Smooth muscle cell of the brain vasculature (primary cell): ENCODE results near the gene CD19.
"Not testable (repeated sequence)": the region's sequence is repeated elsewhere in the genome, so short reads cannot be mapped to it uniquely, and the experiment has no call there.

Source experiments
- DNase-seq: peaks from one replicate; pipeline ENCODE4 v3.0.0-alpha.2; 2012; ENCODE audit warnings: low read depth, low spot score

Gene CD19

GRCh38 chr16:28935924-28936783 is 4.4 kb downstream of the CD19 start:
- DNase-seq: peak; percentile 21

DNA sequence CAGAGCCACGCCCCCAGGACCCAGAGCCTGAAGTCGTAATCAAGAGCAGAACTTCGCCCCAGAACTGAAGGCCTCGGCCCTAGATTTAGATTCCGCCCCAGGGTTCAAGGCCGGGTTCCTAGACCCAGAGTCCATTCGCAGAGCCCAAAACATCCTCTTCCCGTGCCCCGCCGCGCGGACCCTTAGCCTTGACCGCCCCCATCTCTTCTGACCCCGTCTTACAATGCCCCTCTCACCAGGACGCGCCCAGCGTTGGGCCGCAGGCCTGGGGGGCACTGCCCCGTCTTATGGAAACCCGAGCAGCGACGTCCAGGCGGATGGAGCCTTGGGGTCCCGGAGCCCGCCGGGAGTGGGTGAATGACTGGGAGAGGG is 5.0 kb downstream of the CD19 start:
- DNase-seq: no peak

- no peak for DNase-seq
Observed at GRCh38 chr16:28937222-28937876, 5.6 kb downstream of the CD19 start.

DNA sequence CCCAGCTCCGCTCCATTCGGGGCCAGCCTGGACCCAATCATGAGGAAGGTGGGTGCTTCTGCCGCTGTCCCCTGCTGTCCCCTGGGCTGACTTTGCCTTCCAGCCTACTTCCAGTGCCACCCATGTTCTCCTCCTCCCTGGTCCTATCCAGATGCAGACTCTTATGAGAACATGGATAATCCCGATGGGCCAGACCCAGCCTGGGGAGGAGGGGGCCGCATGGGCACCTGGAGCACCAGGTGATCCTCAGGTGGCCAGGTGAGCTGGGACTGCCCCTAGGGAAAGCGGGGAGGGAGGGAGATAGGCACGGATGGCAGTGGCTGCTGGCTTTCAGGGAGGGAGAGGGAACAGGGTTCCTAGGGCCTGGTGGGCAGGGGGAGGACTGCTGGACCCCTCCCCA is 7.0 kb downstream of the CD19 start:
- DNase-seq: no peak

- DNase-seq: not testable (repeated sequence)
Observed at GRCh38 chr16:28939825-28940224, 8.1 kb downstream of the CD19 start.

GRCh38 chr16:28943281-28943680 is 11.5 kb downstream of the CD19 start:
- DNase-seq: no peak

GRCh38 chr16:28946681-28947080 is 14.9 kb downstream of the CD19 start:
- DNase-seq: no peak

DNA sequence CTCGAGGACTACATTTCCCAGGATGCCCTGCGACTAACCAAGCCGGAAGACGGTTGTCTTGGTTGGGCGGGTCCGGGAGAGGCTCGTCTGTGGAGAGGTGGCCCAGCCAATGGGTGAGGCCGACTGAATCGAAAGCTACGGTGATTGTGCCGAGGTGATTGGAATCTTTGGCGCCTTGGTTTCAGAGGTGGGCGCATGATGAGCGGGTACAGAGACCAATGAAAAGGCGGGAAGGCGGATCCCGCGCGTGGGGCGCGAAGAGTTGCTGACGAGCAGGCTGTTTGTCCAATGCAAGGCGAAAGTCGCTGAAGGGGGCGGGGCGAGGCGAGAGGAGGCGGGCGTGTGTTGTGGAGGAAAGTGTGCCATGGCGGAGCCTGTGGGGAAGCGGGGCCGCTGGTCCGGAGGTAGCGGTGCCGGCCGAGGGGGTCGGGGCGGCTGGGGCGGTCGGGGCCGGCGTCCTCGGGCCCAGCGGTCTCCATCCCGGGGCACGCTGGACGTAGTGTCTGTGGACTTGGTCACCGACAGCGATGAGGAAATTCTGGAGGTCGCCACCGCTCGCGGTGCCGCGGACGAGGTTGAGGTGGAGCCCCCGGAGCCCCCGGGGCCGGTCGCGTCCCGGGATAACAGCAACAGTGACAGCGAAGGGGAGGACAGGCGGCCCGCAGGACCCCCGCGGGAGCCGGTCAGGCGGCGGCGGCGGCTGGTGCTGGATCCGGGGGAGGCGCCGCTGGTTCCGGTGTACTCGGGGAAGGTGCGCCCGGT is 19.1 kb downstream of the CD19 start, which contains the start of gene NFATC2IP:
Gene NFATC2IP (plus strand): TSS at position 290 of the 762 bp plus-strand sequence. CDS start 75 bp downstream, at position 365.
- peak; percentile 100 for DNase-seq

- no peak for DNase-seq
Observed at GRCh38 chr16:28951410-28951943, 19.7 kb downstream of the CD19 start.

DNA sequence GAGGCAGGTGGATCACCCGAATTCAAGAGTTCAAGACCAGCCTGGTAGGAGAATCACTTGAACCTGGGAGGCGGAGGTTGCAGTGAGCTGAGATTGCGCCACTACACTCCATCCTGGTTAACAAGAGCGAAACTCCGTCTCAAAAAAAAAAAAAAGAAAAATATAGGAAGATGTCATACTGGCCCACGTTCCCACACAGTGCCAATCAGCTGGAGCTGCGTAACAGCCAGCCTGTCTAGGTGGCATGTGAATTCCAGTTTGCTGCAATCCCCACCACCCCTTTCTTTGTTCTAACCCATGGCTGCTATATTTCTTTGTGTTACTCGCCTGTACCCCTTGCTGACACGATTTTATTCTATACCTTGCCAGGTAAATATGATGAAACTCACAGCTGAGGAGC is 26.4 kb downstream of the CD19 start:
- no peak for DNase-seq

GRCh38 chr16:28958836-28959235 is 27.1 kb downstream of the CD19 start:
- no peak for DNase-seq

- no peak for DNase-seq
Observed at GRCh38 chr16:28964072-28964471, 32.3 kb downstream of the CD19 start.

DNA sequence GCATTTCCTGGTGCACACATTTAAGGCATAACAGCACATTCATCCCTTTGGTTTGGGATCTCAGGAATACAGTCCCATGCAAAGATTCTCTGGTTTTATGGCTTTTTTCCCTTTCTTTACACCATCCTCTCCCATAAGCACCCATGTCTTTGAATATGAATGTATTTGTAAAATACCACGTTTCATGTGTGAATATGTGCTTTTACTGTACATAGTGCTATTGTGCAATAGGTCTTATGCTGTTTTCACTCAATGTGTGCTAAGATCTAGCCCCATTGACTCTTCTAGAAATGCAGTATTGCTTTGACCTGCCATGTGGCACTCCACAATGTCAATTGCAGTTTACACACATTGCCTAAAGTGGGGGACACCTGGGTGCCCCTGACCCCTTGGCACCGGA is 32.7 kb downstream of the CD19 start:
- DNase-seq: no peak

DNA sequence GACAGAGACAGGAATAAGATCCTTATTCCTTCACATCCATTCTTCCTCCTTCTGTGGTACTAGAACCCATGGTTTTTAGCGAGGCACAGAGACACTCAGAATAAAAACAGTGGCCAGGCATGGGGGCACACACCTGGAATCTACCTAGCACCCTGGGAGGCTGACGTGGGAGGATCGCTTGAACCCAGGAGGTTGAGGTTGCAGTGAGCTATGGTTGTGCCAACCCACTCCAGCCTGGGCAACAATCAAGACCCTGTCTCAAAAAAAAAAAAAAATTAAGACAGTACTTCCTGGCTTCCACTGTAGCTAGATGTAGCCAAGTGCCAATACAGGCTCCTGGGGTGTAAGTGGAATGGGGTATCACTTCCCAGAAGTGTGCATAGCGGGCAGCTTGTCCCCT is 35.4 kb downstream of the CD19 start:
- DNase-seq: no peak

DNA sequence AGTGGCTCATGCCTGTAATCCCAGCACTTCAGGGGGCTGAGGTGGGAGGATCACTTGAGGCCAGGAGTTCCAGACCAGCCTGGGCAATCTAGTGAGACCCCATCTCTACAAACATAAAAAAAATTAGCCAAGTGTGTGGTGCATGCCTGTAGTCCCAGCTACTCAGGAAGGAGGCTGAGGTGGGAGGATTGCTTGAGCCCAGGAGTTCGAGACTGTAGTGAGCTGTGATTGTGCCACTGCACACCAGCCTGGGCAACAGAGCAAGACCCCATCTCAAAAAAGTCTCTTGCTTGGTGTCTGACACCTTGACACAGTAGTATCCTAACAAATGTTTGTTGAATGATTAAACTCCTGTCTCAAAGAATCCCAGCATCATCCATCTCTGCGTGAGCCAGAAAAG is 37.9 kb downstream of the CD19 start:
- DNase-seq: not testable (repeated sequence)

DNA sequence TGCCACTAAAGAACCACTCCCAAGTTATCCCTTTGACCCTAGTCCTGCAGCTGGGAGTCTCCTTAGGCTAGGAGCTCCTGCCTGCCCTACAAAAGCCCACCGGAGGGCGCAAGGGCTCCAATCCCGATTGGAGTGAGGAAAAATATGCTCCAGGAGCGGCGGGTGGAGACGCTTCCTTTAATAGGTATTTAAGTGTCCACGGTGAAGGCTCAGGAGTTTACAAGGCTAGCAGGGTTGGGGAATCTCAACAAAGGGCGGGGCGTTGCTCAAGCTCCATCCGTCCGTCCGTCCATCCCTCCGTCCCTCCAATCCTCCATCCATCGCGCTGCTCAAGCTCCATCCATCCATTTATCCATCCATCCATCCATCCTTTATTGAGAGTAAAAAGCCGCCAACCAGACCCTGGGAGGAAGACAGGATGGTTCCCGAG is 42.3 kb downstream of the CD19 start:
- DNase-seq: peak; percentile 46

DNA sequence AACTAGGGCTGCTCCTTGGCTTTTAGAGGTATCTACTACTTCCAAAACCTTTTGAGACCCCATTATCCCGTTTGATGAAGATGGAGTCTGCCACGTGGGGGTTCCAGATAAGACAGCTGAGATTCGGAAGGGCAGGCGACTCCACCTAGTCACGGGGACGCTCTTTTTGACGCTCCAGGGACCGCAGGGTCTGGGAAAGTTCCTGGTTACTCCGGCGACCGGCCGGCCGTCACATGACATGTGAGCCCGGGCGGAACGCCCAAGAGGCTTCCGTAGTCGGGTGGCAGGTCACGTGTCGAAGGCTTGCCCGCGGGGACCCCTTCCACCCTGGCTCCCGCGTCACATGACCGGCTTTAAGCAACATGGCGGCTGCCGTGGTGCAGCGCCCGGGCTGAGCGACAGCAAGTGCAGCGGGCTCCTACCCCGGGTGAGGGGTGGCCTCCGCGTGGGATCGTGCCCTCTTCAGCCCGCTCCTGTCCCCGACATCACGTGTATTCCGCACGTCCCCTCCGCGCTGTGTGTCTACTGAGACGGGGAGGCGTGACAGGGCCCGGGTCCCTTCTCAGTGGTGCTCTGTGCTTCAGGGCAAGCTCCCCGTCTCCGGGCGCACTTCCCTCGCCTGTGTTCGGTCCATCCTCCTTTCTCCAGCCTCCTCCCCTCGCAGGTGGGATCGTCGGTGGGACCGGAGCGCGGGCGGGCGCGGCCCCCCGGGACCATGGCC is 42.8 kb downstream of the CD19 start, which contains the start of gene SPNS1:
Gene SPNS1 (plus strand): TSS at position 342 of the 721 bp plus-strand sequence. CDS start 374 bp downstream, at position 716.
- DNase-seq: peak; percentile 93

DNA sequence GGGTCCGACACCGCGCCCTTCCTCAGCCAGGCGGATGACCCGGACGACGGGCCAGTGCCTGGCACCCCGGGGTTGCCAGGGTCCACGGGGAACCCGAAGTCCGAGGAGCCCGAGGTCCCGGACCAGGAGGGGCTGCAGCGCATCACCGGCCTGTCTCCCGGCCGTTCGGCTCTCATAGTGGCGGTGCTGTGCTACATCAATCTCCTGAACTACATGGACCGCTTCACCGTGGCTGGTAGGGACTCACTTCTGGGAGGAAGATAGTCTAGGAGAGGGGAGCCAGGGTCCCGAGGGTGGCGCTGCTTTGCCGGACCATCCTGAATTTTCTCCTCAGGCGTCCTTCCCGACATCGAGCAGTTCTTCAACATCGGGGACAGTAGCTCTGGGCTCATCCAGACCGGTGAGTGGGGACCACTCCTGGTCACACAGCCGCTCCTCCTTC is 43.4 kb downstream of the CD19 start:
- no peak for DNase-seq

- DNase-seq: no peak
Observed at GRCh38 chr16:28977703-28978662, 46.2 kb downstream of the CD19 start.

- not testable (repeated sequence) for DNase-seq
Observed at GRCh38 chr16:28980330-28980729, 48.6 kb downstream of the CD19 start.
